Measurements from ENCODE around the gene HEATR5A.
"Not testable (repeated sequence)": the region's sequence is repeated elsewhere in the genome, so short reads cannot be mapped to it uniquely, and the experiment has no call there.

Gene HEATR5A

GRCh38 chr14:31387091-31387490 lies 33.3 kb downstream of the HEATR5A start:
- no peak for DNase-seq

GRCh38 chr14:31386271-31386670 lies 34.1 kb downstream of the HEATR5A start:
- no peak for DNase-seq

GRCh38 chr14:31382221-31382620 lies 38.1 kb downstream of the HEATR5A start:
- no peak for DNase-seq

- no peak for DNase-seq
These were observed 40.2 kb downstream of the HEATR5A start for GRCh38 chr14:31380106-31380505.

- DNase-seq: not testable (repeated sequence)
These were observed 41.0 kb downstream of the HEATR5A start for GRCh38 chr14:31379125-31379947.

- no peak for DNase-seq
These were observed 42.9 kb downstream of the HEATR5A start for GRCh38 chr14:31377433-31377832.

GRCh38 chr14:31371646-31372045 lies 48.7 kb downstream of the HEATR5A start:
- DNase-seq: no peak

GRCh38 chr14:31363331-31364073 lies 56.8 kb downstream of the HEATR5A start:
- DNase-seq: no peak

- no peak for DNase-seq
These were observed 57.6 kb downstream of the HEATR5A start for GRCh38 chr14:31362746-31363145.

- DNase-seq: not testable (repeated sequence)
These were observed 58.6 kb downstream of the HEATR5A start for GRCh38 chr14:31361761-31362160.

GRCh38 chr14:31360919-31361662 lies 59.3 kb downstream of the HEATR5A start:
- DNase-seq: no peak

- no peak for DNase-seq
These were observed 63.1 kb downstream of the HEATR5A start for GRCh38 chr14:31357279-31357678.

GRCh38 chr14:31346097-31346496 lies 74.3 kb downstream of the HEATR5A start:
- DNase-seq: no peak

GRCh38 chr14:31341280-31341679 lies 79.1 kb downstream of the HEATR5A start:
- DNase-seq: no peak

GRCh38 chr14:31340297-31341063 lies 79.9 kb downstream of the HEATR5A start:
- no peak for DNase-seq

GRCh38 chr14:31339743-31340142 lies 80.6 kb downstream of the HEATR5A start:
- DNase-seq: no peak

GRCh38 chr14:31337331-31337730 lies 83.0 kb downstream of the HEATR5A start:
- DNase-seq: no peak

- DNase-seq: no peak
These were observed 83.7 kb downstream of the HEATR5A start for GRCh38 chr14:31336646-31337045.

GRCh38 chr14:31331395-31331794 lies 89.0 kb downstream of the HEATR5A start:
- not testable (repeated sequence) for DNase-seq

GRCh38 chr14:31329876-31330521 lies 90.4 kb downstream of the HEATR5A start:
- not testable (repeated sequence) for DNase-seq

- DNase-seq: no peak
These were observed 94.2 kb downstream of the HEATR5A start for GRCh38 chr14:31326111-31326510.

- DNase-seq: no peak
These were observed 96.9 kb downstream of the HEATR5A start for GRCh38 chr14:31323419-31323818.

Data from DMS79 (cell line).